SW480 (cell line): ENCODE data around the gene SLC16A10.
A peak's percentile ranks its signal among the peaks of the same experiment; 100 is the strongest.
"Not testable (repeated sequence)": the region's sequence is repeated elsewhere in the genome, so short reads cannot be mapped to it uniquely, and the experiment has no call there.

Experiments used
- DNase-seq: peaks from one replicate; pipeline ENCODE4 v3.0.0-alpha.2; 2016; ENCODE audit warnings: low spot score

Gene SLC16A10

GRCh38 chr6:111132669-111133068, 45.4 kb downstream of the SLC16A10 start:
- not testable (repeated sequence) for DNase-seq

- not testable (repeated sequence) for DNase-seq
Measured at GRCh38 chr6:111134236-111134869, 47.0 kb downstream of the SLC16A10 start.

- not testable (repeated sequence) for DNase-seq
Measured at GRCh38 chr6:111137489-111138093, 50.3 kb downstream of the SLC16A10 start.

GRCh38 chr6:111147440-111147839, 60.1 kb downstream of the SLC16A10 start:
- no peak for DNase-seq

- no peak for DNase-seq
Measured at GRCh38 chr6:111148110-111148509, 60.8 kb downstream of the SLC16A10 start.

GRCh38 chr6:111150577-111150976, 63.3 kb downstream of the SLC16A10 start:
- no peak for DNase-seq

- DNase-seq, result no peak
Measured at GRCh38 chr6:111154981-111155380, 67.7 kb downstream of the SLC16A10 start.

GRCh38 chr6:111157412-111157811, 70.1 kb downstream of the SLC16A10 start:
- no peak for DNase-seq

GRCh38 chr6:111159633-111160032, 72.3 kb downstream of the SLC16A10 start:
- no peak for DNase-seq

- DNase-seq, result no peak
Measured at GRCh38 chr6:111161650-111162049, 74.3 kb downstream of the SLC16A10 start.

- DNase-seq, result no peak
Measured at GRCh38 chr6:111162504-111162903, 75.2 kb downstream of the SLC16A10 start.

- no peak for DNase-seq
Measured at GRCh38 chr6:111171577-111172400, 84.5 kb downstream of the SLC16A10 start.

GRCh38 chr6:111172563-111172962, 85.3 kb downstream of the SLC16A10 start:
- no peak for DNase-seq

GRCh38 chr6:111173341-111173740, 86.0 kb downstream of the SLC16A10 start:
- DNase-seq, result peak; percentile 15

- no peak for DNase-seq
Measured at GRCh38 chr6:111173946-111174345, 86.6 kb downstream of the SLC16A10 start.

- DNase-seq, result no peak
Measured at GRCh38 chr6:111175109-111175508, 87.8 kb downstream of the SLC16A10 start.

GRCh38 chr6:111176038-111176759, 88.9 kb downstream of the SLC16A10 start:
- no peak for DNase-seq

GRCh38 chr6:111176760-111177099, 89.4 kb downstream of the SLC16A10 start:
- DNase-seq, result no peak

GRCh38 chr6:111177131-111177530, 89.8 kb downstream of the SLC16A10 start:
- no peak for DNase-seq

- DNase-seq, result no peak
Measured at GRCh38 chr6:111183702-111184517, 96.6 kb downstream of the SLC16A10 start.

- no peak for DNase-seq
Measured at GRCh38 chr6:111184827-111185532, 97.7 kb downstream of the SLC16A10 start.
